Neural crest cell (in vitro differentiated cells): ENCODE results near the gene LAMTOR3. TPM values are rescaled to one million over a fixed set of nuclear protein-coding genes. Genes with fewer than 3 reads are reported as not detected.
A peak's percentile ranks its signal among the peaks of the same experiment; 100 is the strongest.

Source experiments
- DNase-seq: peaks from one replicate; pipeline ENCODE4 v3.0.0; 2021; ENCODE audit warnings: low read depth, mixed read lengths, low spot score
- H3K27ac Mint-ChIP-seq: one replicate; pipeline ENCODE4 v1.8.0; 2021; ENCODE audit warnings: mild to moderate bottlenecking, mixed read lengths; ENCODE audit not compliant: unreplicated experiment
- H3K27me3 Mint-ChIP-seq: 2 replicates; pipeline ENCODE4 v1.8.0; 2021; ENCODE audit warnings: low read depth, mild to moderate bottlenecking, mixed read lengths
- H3K36me3 Mint-ChIP-seq: 2 replicates; pipeline ENCODE4 v1.8.0; 2021; ENCODE audit warnings: low read depth, mild to moderate bottlenecking, mixed read lengths
- H3K4me1 Mint-ChIP-seq: 2 replicates; pipeline ENCODE4 v1.8.0; 2021; ENCODE audit warnings: mixed read lengths
- H3K4me3 Mint-ChIP-seq: one replicate; pipeline ENCODE4 v1.8.0; 2021; ENCODE audit warnings: mild to moderate bottlenecking, mixed read lengths
- H3K9me3 Mint-ChIP-seq: 2 replicates; pipeline ENCODE4 v1.8.0; 2021; ENCODE audit warnings: mixed read lengths
- long read RNA-seq: library from polyadenylated mRNA; unstranded; transcript quantifications from one replicate; pipeline ENCODE4 v2.0.0, GENCODE V29; 2020
- total RNA-seq: library from RNA; stranded (reverse); gene quantifications from 2 replicates; pipeline ENCODE4 v1.2.1, GENCODE V29; 2021
- TF ChIP-seq, protein P1 (sequence below): fragments of 200-600 bp; sonication (generic); conservative IDR thresholded peaks from 2 replicates; pipeline ENCODE4 v1.5.0; 2021; ENCODE audit warnings: antibody characterized with exemption, mild to moderate bottlenecking

LAMTOR3 gene
- 38.9 and 41.8 TPM in 2 replicates for total RNA-seq
- long read RNA-seq, full-length matches to known transcripts = 115 of 122 reads
- long read RNA-seq, partial matches to known transcripts = 6 of 122 reads
- long read RNA-seq, other reads (novel, unspliced or antisense) = 1 of 122 reads

DNA sequence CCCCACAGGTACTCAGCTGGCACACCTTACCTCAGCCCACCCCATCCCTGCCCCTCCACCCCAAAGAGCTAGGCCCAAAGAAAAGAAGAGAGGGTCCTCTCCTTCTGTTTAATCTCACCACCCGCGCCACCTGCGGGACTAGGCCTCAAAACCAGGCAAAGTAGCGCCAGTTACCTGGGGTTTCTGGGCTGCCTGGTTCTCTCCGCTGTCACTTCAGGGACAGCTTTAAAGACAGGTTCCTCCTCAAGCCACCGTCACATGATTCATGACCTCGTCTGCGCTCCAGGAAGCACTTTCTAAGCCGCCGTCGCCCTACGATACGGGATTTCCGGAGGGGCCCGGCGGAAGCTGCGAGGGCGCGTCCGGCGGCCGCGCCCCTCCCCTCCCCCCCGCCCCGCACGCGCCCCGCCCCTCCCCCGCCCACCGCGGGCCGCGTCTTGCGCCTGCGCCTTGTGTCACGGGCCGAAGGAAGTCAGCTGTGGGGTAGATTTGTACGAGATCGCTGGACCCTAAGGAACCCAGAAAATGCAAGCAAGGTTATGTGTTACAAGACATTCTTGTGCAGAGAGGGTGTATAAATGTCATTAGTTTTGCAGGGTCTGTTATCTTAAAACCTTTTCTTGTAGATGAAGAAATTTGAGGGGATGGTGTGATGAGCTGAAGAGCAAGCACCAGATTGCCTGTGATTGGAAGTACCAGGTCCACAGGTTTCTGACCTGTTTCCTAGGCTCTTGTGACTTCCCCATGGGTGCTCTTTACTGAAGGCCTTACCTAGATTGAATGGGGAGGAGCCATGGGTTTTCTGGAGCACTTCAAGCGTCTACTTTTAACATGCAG, at the start of gene LAMTOR3:
Gene LAMTOR3 (minus strand): TSS at position 267 of the 837 bp plus-strand sequence. CDS start 464 bp downstream, outside the sequence.
- Mint-ChIP-seq H3K4me3 (peak within 1 kb of the TSS; percentile 99), H3K9me3 (no peaks in the 10 kb centered on the region), H3K27ac (peak within 1 kb of the TSS; percentile 99), H3K4me1 (peaks cover 33% of the 10 kb centered on the region), H3K27me3 (no peaks in the 10 kb centered on the region), H3K36me3 (peaks cover 2% of the 10 kb centered on the region)
- TF ChIP-seq, protein P1, sequence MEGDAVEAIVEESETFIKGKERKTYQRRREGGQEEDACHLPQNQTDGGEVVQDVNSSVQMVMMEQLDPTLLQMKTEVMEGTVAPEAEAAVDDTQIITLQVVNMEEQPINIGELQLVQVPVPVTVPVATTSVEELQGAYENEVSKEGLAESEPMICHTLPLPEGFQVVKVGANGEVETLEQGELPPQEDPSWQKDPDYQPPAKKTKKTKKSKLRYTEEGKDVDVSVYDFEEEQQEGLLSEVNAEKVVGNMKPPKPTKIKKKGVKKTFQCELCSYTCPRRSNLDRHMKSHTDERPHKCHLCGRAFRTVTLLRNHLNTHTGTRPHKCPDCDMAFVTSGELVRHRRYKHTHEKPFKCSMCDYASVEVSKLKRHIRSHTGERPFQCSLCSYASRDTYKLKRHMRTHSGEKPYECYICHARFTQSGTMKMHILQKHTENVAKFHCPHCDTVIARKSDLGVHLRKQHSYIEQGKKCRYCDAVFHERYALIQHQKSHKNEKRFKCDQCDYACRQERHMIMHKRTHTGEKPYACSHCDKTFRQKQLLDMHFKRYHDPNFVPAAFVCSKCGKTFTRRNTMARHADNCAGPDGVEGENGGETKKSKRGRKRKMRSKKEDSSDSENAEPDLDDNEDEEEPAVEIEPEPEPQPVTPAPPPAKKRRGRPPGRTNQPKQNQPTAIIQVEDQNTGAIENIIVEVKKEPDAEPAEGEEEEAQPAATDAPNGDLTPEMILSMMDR = no peak
- peak; percentile 64 for DNase-seq

DNA sequence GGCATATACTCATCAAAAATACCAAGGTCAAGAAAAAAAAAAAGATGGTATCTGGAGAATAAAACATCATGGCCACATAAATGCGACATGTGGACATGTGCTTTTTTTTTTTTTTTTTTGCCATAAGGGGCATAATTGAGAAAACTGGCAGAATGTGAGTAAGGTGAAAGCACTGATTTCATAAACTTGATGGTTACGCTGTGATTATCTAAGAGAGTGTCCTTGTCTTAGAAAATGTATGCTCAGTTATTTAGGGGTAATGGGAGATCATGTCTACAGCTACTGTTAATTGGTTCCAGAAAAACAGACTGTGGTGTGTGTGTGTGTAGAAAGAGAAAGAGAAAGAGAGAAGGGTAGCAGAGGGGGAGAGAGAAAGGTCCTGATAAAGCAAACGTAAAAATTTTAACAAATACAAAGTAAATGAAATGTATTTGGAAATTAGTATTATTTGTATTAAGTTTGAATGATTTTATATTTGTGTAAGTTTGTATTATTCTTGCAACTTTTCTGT, 44.1 kb upstream of the LAMTOR3 start:
- Mint-ChIP-seq H3K4me1 (peaks cover 9% of the 10 kb centered on the region), H3K27ac (no peak overlapping the region), H3K27me3 (no peaks in the 10 kb centered on the region), H3K4me3 (no peak overlapping the region), H3K36me3 (peaks cover 34% of the 10 kb centered on the region), H3K9me3 (peaks cover 9% of the 10 kb centered on the region)
- DNase-seq = no peak
- TF ChIP-seq, protein P1 = no peak

DNA sequence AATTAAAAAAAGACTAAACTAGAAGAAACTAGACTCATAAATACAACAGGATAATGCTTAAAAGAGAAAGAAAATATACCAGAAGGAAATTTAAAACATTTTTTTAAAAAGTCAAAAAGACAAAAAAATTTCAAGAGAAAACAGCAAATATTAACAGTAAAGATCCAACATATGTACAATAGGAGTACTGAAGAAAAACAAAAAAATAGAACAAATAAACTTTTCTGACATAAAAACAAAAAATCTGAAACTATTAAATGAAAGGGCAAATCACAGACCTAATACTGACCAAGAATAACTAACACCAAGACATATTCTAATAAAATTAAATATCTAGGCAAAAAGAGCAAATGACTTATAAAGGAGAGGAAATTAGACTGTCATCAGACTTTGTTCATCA, 40.7 kb upstream of the LAMTOR3 start:
- Mint-ChIP-seq H3K27ac (no peak overlapping the region), H3K36me3 (peaks cover 44% of the 10 kb centered on the region), H3K27me3 (no peaks in the 10 kb centered on the region), H3K4me1 (peaks cover 3% of the 10 kb centered on the region), H3K9me3 (peaks cover 15% of the 10 kb centered on the region), H3K4me3 (no peak overlapping the region)
- DNase-seq = no peak
- TF ChIP-seq, protein P1 = no peak

GRCh38 chr4:99927566-99927965, 33.3 kb upstream of the LAMTOR3 start:
- TF ChIP-seq, protein P1 = no peak
- Mint-ChIP-seq H3K4me3 (no peak overlapping the region), H3K9me3 (peaks cover 2% of the 10 kb centered on the region), H3K27ac (no peak overlapping the region), H3K4me1 (no peaks in the 10 kb centered on the region), H3K27me3 (no peaks in the 10 kb centered on the region), H3K36me3 (peaks cover 16% of the 10 kb centered on the region)
- DNase-seq = no peak

GRCh38 chr4:99921174-99921573, 26.9 kb upstream of the LAMTOR3 start:
- DNase-seq = no peak
- no peaks in the 10 kb centered on the region for H3K27me3 Mint-ChIP-seq

More at GRCh38 chr4:99921174-99921573, 26.9 kb upstream of the LAMTOR3 start:
- H3K4me1 Mint-ChIP-seq = no peaks in the 10 kb centered on the region
- H3K9me3 Mint-ChIP-seq = peaks cover 3% of the 10 kb centered on the region
- peaks cover 13% of the 10 kb centered on the region for H3K36me3 Mint-ChIP-seq
- H3K27ac Mint-ChIP-seq = no peak overlapping the region
- no peak overlapping the region for H3K4me3 Mint-ChIP-seq
- TF ChIP-seq, protein P1 = no peak
